Caco-2 (cell line): ENCODE results near the gene TNFRSF21. TPM values are rescaled to one million over a fixed set of nuclear protein-coding genes. Genes with fewer than 3 reads are reported as not detected.
"Not testable (repeated sequence)": the region's sequence is repeated elsewhere in the genome, so short reads cannot be mapped to it uniquely, and the experiment has no call there.

Experiments used
- BruUV-seq: library from RNA; stranded (reverse); fragments of 400-500 nt; replicated peaks from 2 replicates; lab custom pipeline; 2021; lab: Mats Ljungman, UMichigan
- CTCF ChIA-PET: fragments of 300-600 bp; sonication (Branson Sonifier 250); formaldehyde crosslinking; loops from one replicate; lab custom pipeline; 2022; ENCODE audit warnings: antibody characterized with exemption; lab: Charles Lee
- POLR2A ChIA-PET: fragments of 300-600 bp; sonication (Branson Sonifier 250); formaldehyde crosslinking; loops from one replicate; lab custom pipeline; 2022; ENCODE audit warnings: antibody characterized with exemption; lab: Charles Lee
- DNase-seq, 2 experiments: peaks; one replicate each; pipeline versions ENCODE4 v3.0.0 to v3.0.0-alpha.2; 2020 to 2022
- H3K27me3 ChIP-seq: replicated peaks from 2 replicates; pipeline ENCODE4 v1.6.0; 2011; ENCODE audit warnings: low read length; ENCODE audit not compliant: control insufficient read depth, insufficient read depth
- H3K36me3 ChIP-seq: 2 replicates; pipeline ENCODE4 v1.5.1; 2011; ENCODE audit warnings: low read length; ENCODE audit not compliant: control insufficient read depth, insufficient read depth
- H3K4me1 ChIP-seq: fragments of 250-450 bp; sonication (Bioruptor Pico); 2 replicates; pipeline ENCODE4 v1.5.1; 2020; ENCODE audit warnings: mild to moderate bottlenecking
- H3K4me3 ChIP-seq: 2 replicates; pipeline ENCODE4 v1.5.1; 2011; ENCODE audit warnings: low read depth, mild to moderate bottlenecking, control low read depth, low read length
- H3K9me3 ChIP-seq: fragments of 250-450 bp; sonication (Bioruptor Pico); 2 replicates; pipeline ENCODE4 v1.5.1; 2020; ENCODE audit warnings: mild to moderate bottlenecking, moderate library complexity
- H3K27ac Mint-ChIP-seq: one replicate; pipeline ENCODE4 v1.8.0; 2022; ENCODE audit warnings: mixed read lengths; ENCODE audit not compliant: unreplicated experiment
- H3K27me3 Mint-ChIP-seq: one replicate; pipeline ENCODE4 v1.8.0; 2022; ENCODE audit warnings: mixed read lengths; ENCODE audit not compliant: insufficient read depth, unreplicated experiment
- H3K36me3 Mint-ChIP-seq: one replicate; pipeline ENCODE4 v1.8.0; 2022; ENCODE audit warnings: mild to moderate bottlenecking, mixed read lengths; ENCODE audit not compliant: insufficient read depth, unreplicated experiment
- H3K4me1 Mint-ChIP-seq: one replicate; pipeline ENCODE4 v1.8.0; 2022; ENCODE audit warnings: low read depth, mixed read lengths; ENCODE audit not compliant: unreplicated experiment
- H3K4me3 Mint-ChIP-seq: one replicate; pipeline ENCODE4 v1.8.0; 2022; ENCODE audit warnings: mild to moderate bottlenecking, moderate library complexity, mixed read lengths; ENCODE audit not compliant: unreplicated experiment
- H3K9me3 Mint-ChIP-seq: one replicate; pipeline ENCODE4 v1.8.0; 2022; ENCODE audit warnings: mixed read lengths; ENCODE audit not compliant: unreplicated experiment
- intact Hi-C: fragments of 100-400 bp; cut with micrococcal nuclease; formaldehyde crosslinking; loops from one replicate; pipeline ENCODE4 v1.10.0; 2022; ENCODE audit not compliant: unreplicated experiment
- total RNA-seq: library from RNA; stranded (reverse); gene quantifications from 2 replicates; pipeline ENCODE4 v1.2.3, GENCODE V29; 2022
- TF ChIP-seq, protein P1 (sequence below), 2 experiments: fragments of 200-600 bp in 1 of 2; IDR thresholded peaks; 1 replicate in 1 of 2; 2 replicates in 1 of 2; pipeline versions ENCODE4 v1.5.1 to v1.8.0; 2011 to 2022; ENCODE audit warnings: antibody characterized with exemption in 1 of 2, control low read depth in 1 of 2, inconsistent platforms in 1 of 2, low read depth in 1 of 2, low read length in 1 of 2, mild to moderate bottlenecking in 1 of 2, moderate library complexity in 1 of 2; ENCODE audit not compliant: insufficient read depth in 1 of 2, severe bottlenecking in 1 of 2, unreplicated experiment in 1 of 2

TNFRSF21 gene
- total RNA-seq, 1 experiment from 2014 or later, result 60.8 TPM

- Mint-ChIP-seq H3K27ac (peak overlapping the region; percentile 84), H3K4me1 (peaks cover 59% of the 10 kb centered on the region), H3K4me3 (peak overlapping the region; percentile 42), H3K36me3 (peaks cover 13% of the 10 kb centered on the region), H3K9me3 (peaks cover 45% of the 10 kb centered on the region), H3K27me3 (no peaks in the 10 kb centered on the region)
- TF ChIP-seq, protein P1, sequence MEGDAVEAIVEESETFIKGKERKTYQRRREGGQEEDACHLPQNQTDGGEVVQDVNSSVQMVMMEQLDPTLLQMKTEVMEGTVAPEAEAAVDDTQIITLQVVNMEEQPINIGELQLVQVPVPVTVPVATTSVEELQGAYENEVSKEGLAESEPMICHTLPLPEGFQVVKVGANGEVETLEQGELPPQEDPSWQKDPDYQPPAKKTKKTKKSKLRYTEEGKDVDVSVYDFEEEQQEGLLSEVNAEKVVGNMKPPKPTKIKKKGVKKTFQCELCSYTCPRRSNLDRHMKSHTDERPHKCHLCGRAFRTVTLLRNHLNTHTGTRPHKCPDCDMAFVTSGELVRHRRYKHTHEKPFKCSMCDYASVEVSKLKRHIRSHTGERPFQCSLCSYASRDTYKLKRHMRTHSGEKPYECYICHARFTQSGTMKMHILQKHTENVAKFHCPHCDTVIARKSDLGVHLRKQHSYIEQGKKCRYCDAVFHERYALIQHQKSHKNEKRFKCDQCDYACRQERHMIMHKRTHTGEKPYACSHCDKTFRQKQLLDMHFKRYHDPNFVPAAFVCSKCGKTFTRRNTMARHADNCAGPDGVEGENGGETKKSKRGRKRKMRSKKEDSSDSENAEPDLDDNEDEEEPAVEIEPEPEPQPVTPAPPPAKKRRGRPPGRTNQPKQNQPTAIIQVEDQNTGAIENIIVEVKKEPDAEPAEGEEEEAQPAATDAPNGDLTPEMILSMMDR (IDR thresholded peaks at IDR 0.05; ENCODE audit: insufficient read depth in 1 of 2, low read depth in 1 of 2, low read length in 1 of 2, severe bottlenecking in 1 of 2, unreplicated experiment in 1 of 2), result no peak
- Histone ChIP-seq H3K27me3 (no peaks in the 10 kb centered on the region), H3K4me1 (peaks cover 61% of the 10 kb centered on the region), H3K36me3 (no peaks in the 10 kb centered on the region), H3K4me3 (no peak overlapping the region), H3K9me3 (peaks cover 11% of the 10 kb centered on the region)
- intact Hi-C loops, result loop anchor here (2.0 to 5.0 kb wide), 2 partner anchors 43 to 92 kb away; no protein-coding TSS in a partner anchor
- ChIA-PET POLR2A (no interaction called here), CTCF (no interaction called here)
- no TSS peak for BruUV-seq
- peak; percentile 49 to 57 for DNase-seq
Measured at GRCh38 chr6:47319867-47320266, 10.2 kb upstream of the TNFRSF21 start.

DNA sequence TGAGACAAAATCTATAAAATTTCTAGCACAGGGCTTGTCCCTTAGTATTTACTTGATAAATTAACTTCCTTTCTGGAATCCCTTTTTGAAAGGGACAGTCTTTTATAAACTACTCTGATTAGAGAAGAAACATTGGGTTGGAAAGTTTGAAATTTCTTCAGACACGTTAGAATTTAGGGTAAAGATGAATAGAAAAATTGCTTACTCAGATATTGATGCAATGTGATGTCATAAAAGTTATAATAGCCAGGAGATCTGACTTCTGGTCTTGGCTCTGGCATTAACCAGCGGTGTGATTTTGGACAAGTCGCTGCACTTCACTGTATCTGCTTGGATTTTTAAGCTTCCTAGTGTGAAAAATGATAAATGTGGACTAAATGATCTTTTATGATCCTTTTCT, 9.7 kb upstream of the TNFRSF21 start:
- Mint-ChIP-seq H3K27me3 (no peaks in the 10 kb centered on the region), H3K36me3 (peaks cover 13% of the 10 kb centered on the region), H3K4me3 (peak overlapping the region; percentile 42), H3K4me1 (peaks cover 61% of the 10 kb centered on the region), H3K27ac (peak overlapping the region; percentile 84), H3K9me3 (peaks cover 50% of the 10 kb centered on the region)
- Histone ChIP-seq H3K27me3 (no peaks in the 10 kb centered on the region), H3K9me3 (peaks cover 11% of the 10 kb centered on the region), H3K4me3 (no peak overlapping the region), H3K36me3 (no peaks in the 10 kb centered on the region), H3K4me1 (peaks cover 61% of the 10 kb centered on the region)
- intact Hi-C loops, result loop anchor here (5.0 kb wide), 1 partner anchor 93 kb away; no protein-coding TSS in a partner anchor
- CTCF ChIA-PET, result no interaction called here
- TF ChIP-seq, protein P1 (IDR thresholded peaks at IDR 0.05; ENCODE audit: insufficient read depth in 1 of 2, low read depth in 1 of 2, low read length in 1 of 2, severe bottlenecking in 1 of 2, unreplicated experiment in 1 of 2), result no peak
- DNase-seq, result no peak
- POLR2A ChIA-PET, result no interaction called here
- no TSS peak for BruUV-seq

DNA sequence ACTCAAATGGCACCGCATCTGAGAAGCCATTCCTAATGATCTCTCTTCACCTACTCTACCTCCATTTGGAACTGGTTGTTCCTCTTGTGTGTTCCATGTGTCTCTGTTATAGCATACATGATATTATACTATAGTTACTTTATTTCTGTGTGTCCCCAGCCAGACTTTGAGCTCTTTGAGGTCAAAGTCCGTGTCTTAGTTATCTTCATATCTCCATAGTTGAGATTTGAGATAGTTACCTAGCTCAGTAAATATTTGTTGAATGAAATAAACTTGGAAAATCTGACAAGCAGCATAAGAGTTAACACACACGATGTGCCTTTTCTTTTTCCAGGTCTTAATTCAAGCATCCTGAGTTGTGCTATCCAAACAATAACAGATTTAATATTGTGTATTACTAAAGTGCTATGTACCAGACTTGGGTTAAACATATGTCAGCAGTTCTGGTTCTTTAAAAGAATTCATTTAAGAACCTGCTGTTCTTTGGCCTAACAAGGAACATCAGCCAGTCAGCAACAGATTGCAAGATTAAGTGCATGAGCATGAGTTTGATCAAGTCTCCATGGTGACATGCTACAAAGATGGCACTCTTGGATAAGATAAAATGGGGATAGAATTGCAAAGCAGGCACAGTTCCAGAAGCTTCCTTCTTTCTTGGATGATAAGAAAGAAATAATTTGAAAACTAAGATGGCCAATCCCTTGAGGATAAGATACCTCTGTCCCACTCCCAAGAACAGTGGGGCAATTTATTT, 8.7 kb upstream of the TNFRSF21 start:
- H3K36me3 Mint-ChIP-seq, result peaks cover 9% of the 10 kb centered on the region
- Histone ChIP-seq H3K27me3 (no peaks in the 10 kb centered on the region), H3K4me1 (peaks cover 61% of the 10 kb centered on the region), H3K36me3 (no peaks in the 10 kb centered on the region), H3K9me3 (peaks cover 11% of the 10 kb centered on the region), H3K4me3 (no peak overlapping the region)
- H3K9me3 Mint-ChIP-seq, result peaks cover 51% of the 10 kb centered on the region
- no TSS peak for BruUV-seq
- peak in 1 of 2 experiments; percentile 30 for DNase-seq
- ChIA-PET POLR2A (no interaction called here), CTCF (interaction anchor here (0.8 kb wide), 1 partner anchor 159 kb away, joined by 4 read pairs; the partner anchor contains the start of gene CD2AP)
- peak overlapping the region; percentile 50 for H3K4me3 Mint-ChIP-seq
- intact Hi-C loops, result loop anchor here (5.0 kb wide), 1 partner anchor 94 kb away; no protein-coding TSS in a partner anchor
- H3K27me3 Mint-ChIP-seq, result no peaks in the 10 kb centered on the region
- H3K27ac Mint-ChIP-seq, result peak overlapping the region; percentile 84
- H3K4me1 Mint-ChIP-seq, result peaks cover 61% of the 10 kb centered on the region
- TF ChIP-seq, protein P1 (IDR thresholded peaks at IDR 0.05; ENCODE audit: insufficient read depth in 1 of 2, low read depth in 1 of 2, low read length in 1 of 2, severe bottlenecking in 1 of 2, unreplicated experiment in 1 of 2), result no peak

GRCh38 chr6:47315181-47315580, 5.5 kb upstream of the TNFRSF21 start:
- H3K36me3 Mint-ChIP-seq, H3K27me3 ChIP-seq, H3K36me3 ChIP-seq, H3K27me3 Mint-ChIP-seq, H3K4me3 Mint-ChIP-seq, DNase-seq, BruUV-seq, H3K4me3 ChIP-seq, POLR2A ChIA-PET: not testable (repeated sequence)
- peaks cover 45% of the 10 kb centered on the region for H3K4me1 ChIP-seq
- CTCF ChIA-PET, result interaction anchor here (0.8 kb wide), 1 partner anchor 239 kb away, joined by 3 read pairs; no protein-coding TSS in a partner anchor
- Mint-ChIP-seq H3K27ac (peak overlapping the region; percentile 74), H3K9me3 (peaks cover 32% of the 10 kb centered on the region), H3K4me1 (peaks cover 43% of the 10 kb centered on the region)
- intact Hi-C loops, result loop anchor here (5.0 kb wide), 1 partner anchor 97 kb away; no protein-coding TSS in a partner anchor
- peaks cover 11% of the 10 kb centered on the region for H3K9me3 ChIP-seq
